OCI-LY3 (cell line): ENCODE results near the gene PTPRA.

Experiments
- EZH2phosphoT487 ChIP-seq: fragments of 200-600 bp; shearing (Covaris generic); IDR thresholded peaks from 2 replicates; pipeline ENCODE4 v1.6.1; 2018; ENCODE audit warnings: antibody characterized with exemption, mixed run types, low read depth
- TF ChIP-seq, protein P1 (sequence below): fragments of 200-600, 300-600 bp; sonication (generic); IDR thresholded peaks from 2 replicates; pipeline ENCODE4 v1.5.1; 2014; ENCODE audit warnings: antibody characterized with exemption, low read length, low read depth

DNA sequence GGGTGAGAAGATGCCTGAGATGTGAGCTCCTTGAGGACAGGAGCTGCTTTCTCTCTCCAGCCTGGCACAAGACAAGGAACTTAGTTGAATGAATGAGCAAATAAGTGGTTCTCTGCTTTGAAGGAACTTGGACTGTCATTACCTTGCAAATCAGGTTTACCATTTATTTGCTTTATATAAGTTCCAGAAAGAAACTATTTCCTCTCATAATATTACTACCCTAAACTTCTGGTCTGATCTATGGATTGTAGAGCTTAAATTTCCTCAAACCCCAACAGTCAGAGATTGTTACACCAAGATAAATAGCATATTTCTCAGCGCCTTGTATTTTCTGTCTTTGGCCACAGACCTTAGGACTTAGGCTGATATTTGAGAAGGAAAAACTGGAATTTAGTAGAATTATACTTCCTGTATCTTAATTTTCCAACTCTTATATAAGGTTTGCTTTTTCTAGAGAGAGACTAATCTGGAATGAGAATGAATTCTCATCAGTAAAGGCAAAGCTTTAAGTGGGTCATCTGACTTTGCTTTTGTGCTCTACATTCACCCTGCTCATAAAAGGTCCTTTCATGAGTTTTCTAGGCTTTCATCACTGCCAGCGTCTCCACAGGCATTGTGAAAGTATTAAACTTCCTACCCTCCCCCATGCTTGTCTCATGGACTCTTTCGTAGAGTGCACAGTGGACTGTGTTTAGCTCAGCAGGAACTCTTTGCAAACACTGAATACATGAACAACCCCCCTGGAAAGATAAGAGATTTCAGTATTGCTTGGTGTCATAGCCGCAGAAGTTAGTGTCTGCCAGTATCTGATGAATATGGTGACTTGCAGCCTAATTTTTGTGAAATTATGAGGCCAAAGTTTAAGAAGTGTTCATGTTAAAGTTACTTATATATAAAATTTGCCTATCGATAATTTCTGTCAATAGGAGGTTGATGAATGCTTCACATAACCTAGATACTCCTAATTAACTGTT lies 74.0 kb downstream of the PTPRA start:
- TF ChIP-seq, protein P1, sequence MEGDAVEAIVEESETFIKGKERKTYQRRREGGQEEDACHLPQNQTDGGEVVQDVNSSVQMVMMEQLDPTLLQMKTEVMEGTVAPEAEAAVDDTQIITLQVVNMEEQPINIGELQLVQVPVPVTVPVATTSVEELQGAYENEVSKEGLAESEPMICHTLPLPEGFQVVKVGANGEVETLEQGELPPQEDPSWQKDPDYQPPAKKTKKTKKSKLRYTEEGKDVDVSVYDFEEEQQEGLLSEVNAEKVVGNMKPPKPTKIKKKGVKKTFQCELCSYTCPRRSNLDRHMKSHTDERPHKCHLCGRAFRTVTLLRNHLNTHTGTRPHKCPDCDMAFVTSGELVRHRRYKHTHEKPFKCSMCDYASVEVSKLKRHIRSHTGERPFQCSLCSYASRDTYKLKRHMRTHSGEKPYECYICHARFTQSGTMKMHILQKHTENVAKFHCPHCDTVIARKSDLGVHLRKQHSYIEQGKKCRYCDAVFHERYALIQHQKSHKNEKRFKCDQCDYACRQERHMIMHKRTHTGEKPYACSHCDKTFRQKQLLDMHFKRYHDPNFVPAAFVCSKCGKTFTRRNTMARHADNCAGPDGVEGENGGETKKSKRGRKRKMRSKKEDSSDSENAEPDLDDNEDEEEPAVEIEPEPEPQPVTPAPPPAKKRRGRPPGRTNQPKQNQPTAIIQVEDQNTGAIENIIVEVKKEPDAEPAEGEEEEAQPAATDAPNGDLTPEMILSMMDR, result no peak
- TF ChIP-seq EZH2phosphoT487, result no peak
